ENCODE results near the gene VAPB.

VAPB gene

DNA sequence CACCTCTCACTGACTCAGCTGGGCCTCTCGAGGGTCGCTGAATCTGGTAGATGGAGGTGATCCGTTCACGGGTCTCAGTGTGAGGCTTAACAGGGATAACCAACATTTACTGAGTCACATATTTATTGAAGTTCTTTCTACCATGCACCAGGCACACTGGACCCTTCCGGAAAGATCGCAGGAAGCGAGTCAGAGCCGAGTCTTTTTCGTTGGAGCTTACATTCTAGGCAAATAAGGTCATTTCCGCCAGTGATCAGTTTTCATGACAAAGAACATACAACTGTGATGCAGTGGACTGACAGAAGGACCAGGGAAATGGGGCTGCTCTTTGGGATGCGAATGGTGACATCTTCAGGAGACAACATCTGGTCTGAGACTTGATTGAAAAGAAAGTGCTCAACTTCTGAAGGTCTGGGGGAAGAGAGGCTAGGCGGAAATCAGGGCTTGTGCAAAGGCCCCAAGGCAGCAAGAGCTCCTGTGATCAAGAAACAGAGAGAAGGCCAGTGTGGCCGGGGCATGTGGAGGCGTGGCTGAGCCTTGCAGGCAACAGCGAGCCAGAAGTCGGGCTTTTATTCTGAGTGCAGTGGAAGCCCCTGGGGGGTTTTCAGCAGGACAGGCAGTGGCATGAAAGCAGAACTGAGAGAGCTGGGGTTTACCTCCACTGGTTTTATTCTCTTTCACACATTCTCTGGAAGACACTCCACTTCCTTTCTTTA lies 69.5 kb downstream of the VAPB start:
- Histone ChIP-seq H3K9me3 (ENCODE audit: control insufficient read depth, insufficient read depth, low read length) (no peaks in the 10 kb centered on the region), H3K27ac (ENCODE audit: low read length) (no peak overlapping the region), H3K4me3 (ENCODE audit: low read length) (no peak overlapping the region), H3K4me1 (ENCODE audit: control insufficient read depth, insufficient read depth, low read length) (no peaks in the 10 kb centered on the region), H3K36me3 (ENCODE audit: control insufficient read depth, insufficient read depth, low read length) (no peaks in the 10 kb centered on the region; the same call in 1 of the 2 replicates), H3K27me3 (ENCODE audit: control insufficient read depth, insufficient read depth, low read length) (no peaks in the 10 kb centered on the region)
- no CpG with 5 or more reads among the region's 16 CpGs for WGBS (ENCODE audit: insufficient coverage, insufficient read length)
- DNase-seq (ENCODE audit: low read depth, low spot score) = no peak

DNA sequence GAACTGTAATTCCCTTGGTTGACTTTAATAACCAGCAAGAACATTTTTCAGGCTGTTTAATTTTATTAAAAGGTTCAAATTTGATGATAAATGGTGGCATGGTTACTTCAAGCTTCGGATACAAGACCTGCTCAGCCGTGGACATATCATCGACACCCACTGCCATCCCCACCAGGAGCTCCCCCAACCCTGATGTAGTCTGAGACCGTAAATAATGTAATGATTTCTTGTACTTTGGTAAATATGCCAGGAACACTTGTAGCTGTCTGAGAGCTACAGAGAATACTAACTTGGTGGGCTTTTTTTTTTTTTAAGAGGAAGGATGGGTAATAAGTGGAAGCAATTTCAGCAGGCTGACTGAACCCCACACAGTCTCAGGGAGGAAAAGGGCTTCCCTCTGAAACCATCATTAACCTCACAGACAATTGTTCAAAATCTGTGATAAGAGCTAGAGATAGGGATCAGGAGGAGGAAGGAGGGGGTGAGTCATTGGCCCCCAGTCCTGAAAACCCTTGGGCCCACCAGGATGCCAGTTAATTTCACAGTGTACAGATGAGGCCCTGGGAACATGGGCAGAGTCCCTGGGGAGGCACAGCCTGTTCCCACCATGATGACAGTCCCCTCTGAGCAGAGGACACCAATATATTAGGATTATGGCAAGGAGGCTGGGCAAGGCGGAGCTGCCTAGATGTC lies 70.2 kb downstream of the VAPB start:
- Histone ChIP-seq H3K27me3 (ENCODE audit: control insufficient read depth, insufficient read depth, low read length) (no peaks in the 10 kb centered on the region), H3K9me3 (ENCODE audit: control insufficient read depth, insufficient read depth, low read length) (no peaks in the 10 kb centered on the region), H3K27ac (ENCODE audit: low read length) (no peak overlapping the region), H3K36me3 (ENCODE audit: control insufficient read depth, insufficient read depth, low read length) (no peaks in the 10 kb centered on the region; the same call in 1 of the 2 replicates), H3K4me1 (ENCODE audit: control insufficient read depth, insufficient read depth, low read length) (no peaks in the 10 kb centered on the region), H3K4me3 (ENCODE audit: low read length) (no peak overlapping the region)
- no CpG with 5 or more reads among the region's 5 CpGs for WGBS (ENCODE audit: insufficient coverage, insufficient read length)
- no peak for DNase-seq (ENCODE audit: low read depth, low spot score)

GRCh38 chr20:58461104-58461503 lies 72.1 kb downstream of the VAPB start:
- Histone ChIP-seq H3K27ac (ENCODE audit: low read length) (no peak overlapping the region), H3K4me1 (ENCODE audit: control insufficient read depth, insufficient read depth, low read length) (no peaks in the 10 kb centered on the region), H3K9me3 (ENCODE audit: control insufficient read depth, insufficient read depth, low read length) (no peaks in the 10 kb centered on the region), H3K36me3 (ENCODE audit: control insufficient read depth, insufficient read depth, low read length) (no peaks in the 10 kb centered on the region; the same call in 1 of the 2 replicates), H3K27me3 (ENCODE audit: control insufficient read depth, insufficient read depth, low read length) (no peaks in the 10 kb centered on the region), H3K4me3 (ENCODE audit: low read length) (no peak overlapping the region)
- no CpG with 5 or more reads among the region's 25 CpGs for WGBS (ENCODE audit: insufficient coverage, insufficient read length)
- no peak for DNase-seq (ENCODE audit: low read depth, low spot score)

GRCh38 chr20:58461899-58462298 lies 72.9 kb downstream of the VAPB start:
- no peak overlapping the region for H3K27ac ChIP-seq (ENCODE audit: low read length)
- DNase-seq (ENCODE audit: low read depth, low spot score) = no peak
- no peaks in the 10 kb centered on the region for H3K27me3 ChIP-seq (ENCODE audit: control insufficient read depth, insufficient read depth, low read length)
- no peaks in the 10 kb centered on the region for H3K4me1 ChIP-seq (ENCODE audit: control insufficient read depth, insufficient read depth, low read length)
- H3K4me3 ChIP-seq (ENCODE audit: low read length) = no peak overlapping the region
- H3K36me3 ChIP-seq (ENCODE audit: control insufficient read depth, insufficient read depth, low read length) = no peaks in the 10 kb centered on the region; the same call in 1 of the 2 replicates
- H3K9me3 ChIP-seq (ENCODE audit: control insufficient read depth, insufficient read depth, low read length) = no peaks in the 10 kb centered on the region
- WGBS (ENCODE audit: insufficient coverage, insufficient read length) = no CpG with 5 or more reads among the region's 6 CpGs

DNA sequence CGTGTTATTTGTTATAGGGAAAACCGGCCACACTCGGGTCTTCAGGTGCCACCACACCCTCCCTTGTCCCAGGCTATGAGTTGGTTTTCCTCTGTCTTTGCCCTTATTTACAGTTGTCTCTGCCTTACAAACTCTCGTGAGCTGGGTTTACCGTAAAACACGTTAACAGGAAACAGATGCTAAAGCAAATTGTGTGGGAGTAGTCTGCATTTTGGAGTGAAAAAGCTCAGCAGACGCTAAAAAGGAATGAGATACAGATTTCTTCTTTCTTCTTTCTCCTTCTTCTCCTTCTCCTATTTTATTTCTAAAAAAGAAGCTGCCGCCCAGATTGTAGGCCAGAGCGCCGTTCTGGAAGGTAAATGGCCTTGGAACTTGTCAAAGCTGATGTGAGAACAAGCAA lies 74.2 kb downstream of the VAPB start:
- Histone ChIP-seq H3K27ac (ENCODE audit: low read length) (no peak overlapping the region), H3K36me3 (ENCODE audit: control insufficient read depth, insufficient read depth, low read length) (no peaks in the 10 kb centered on the region; the same call in 1 of the 2 replicates), H3K4me1 (ENCODE audit: control insufficient read depth, insufficient read depth, low read length) (no peaks in the 10 kb centered on the region), H3K4me3 (ENCODE audit: low read length) (no peak overlapping the region), H3K9me3 (ENCODE audit: control insufficient read depth, insufficient read depth, low read length) (no peaks in the 10 kb centered on the region), H3K27me3 (ENCODE audit: control insufficient read depth, insufficient read depth, low read length) (no peaks in the 10 kb centered on the region)
- DNase-seq (ENCODE audit: low read depth, low spot score) = no peak
- WGBS (ENCODE audit: insufficient coverage, insufficient read length) = no CpG with 5 or more reads among the region's 10 CpGs

GRCh38 chr20:58464838-58465237 lies 75.8 kb downstream of the VAPB start:
- Histone ChIP-seq H3K4me1 (ENCODE audit: control insufficient read depth, insufficient read depth, low read length) (no peaks in the 10 kb centered on the region), H3K36me3 (ENCODE audit: control insufficient read depth, insufficient read depth, low read length) (no peaks in the 10 kb centered on the region; the same call in 1 of the 2 replicates), H3K27ac (ENCODE audit: low read length) (no peak overlapping the region), H3K9me3 (ENCODE audit: control insufficient read depth, insufficient read depth, low read length) (no peaks in the 10 kb centered on the region), H3K4me3 (ENCODE audit: low read length) (no peak overlapping the region), H3K27me3 (ENCODE audit: control insufficient read depth, insufficient read depth, low read length) (no peaks in the 10 kb centered on the region)
- DNase-seq (ENCODE audit: low read depth, low spot score) = no peak
- no CpG with 5 or more reads among the region's 8 CpGs for WGBS (ENCODE audit: insufficient coverage, insufficient read length)

- no peak overlapping the region for H3K27ac ChIP-seq (ENCODE audit: low read length)
- H3K36me3 ChIP-seq (ENCODE audit: control insufficient read depth, insufficient read depth, low read length) = no peaks in the 10 kb centered on the region; the same call in 1 of the 2 replicates
- H3K4me3 ChIP-seq (ENCODE audit: low read length) = no peak overlapping the region
- no peak for DNase-seq (ENCODE audit: low read depth, low spot score)
- H3K4me1 ChIP-seq (ENCODE audit: control insufficient read depth, insufficient read depth, low read length) = no peaks in the 10 kb centered on the region
- H3K9me3 ChIP-seq (ENCODE audit: control insufficient read depth, insufficient read depth, low read length) = no peaks in the 10 kb centered on the region
- WGBS (ENCODE audit: insufficient coverage, insufficient read length) = no CpG with 5 or more reads among the region's 27 CpGs
- H3K27me3 ChIP-seq (ENCODE audit: control insufficient read depth, insufficient read depth, low read length) = no peaks in the 10 kb centered on the region
Measured at GRCh38 chr20:58466095-58466708, 77.2 kb downstream of the VAPB start.

- Histone ChIP-seq H3K4me1 (ENCODE audit: control insufficient read depth, insufficient read depth, low read length) (no peaks in the 10 kb centered on the region), H3K4me3 (ENCODE audit: low read length) (no peak overlapping the region), H3K36me3 (ENCODE audit: control insufficient read depth, insufficient read depth, low read length) (no peaks in the 10 kb centered on the region), H3K9me3 (ENCODE audit: control insufficient read depth, insufficient read depth, low read length) (no peaks in the 10 kb centered on the region), H3K27me3 (ENCODE audit: control insufficient read depth, insufficient read depth, low read length) (no peaks in the 10 kb centered on the region), H3K27ac (ENCODE audit: low read length) (no peak overlapping the region)
- no peak for DNase-seq (ENCODE audit: low read depth, low spot score)
- no CpG with 5 or more reads among the region's 68 CpGs for WGBS (ENCODE audit: insufficient coverage, insufficient read length)
Measured at GRCh38 chr20:58466729-58467571, 77.9 kb downstream of the VAPB start.

- no peaks in the 10 kb centered on the region for H3K4me1 ChIP-seq (ENCODE audit: control insufficient read depth, insufficient read depth, low read length)
- H3K9me3 ChIP-seq (ENCODE audit: control insufficient read depth, insufficient read depth, low read length) = no peaks in the 10 kb centered on the region
- H3K27me3 ChIP-seq (ENCODE audit: control insufficient read depth, insufficient read depth, low read length) = no peaks in the 10 kb centered on the region
- no peaks in the 10 kb centered on the region for H3K36me3 ChIP-seq (ENCODE audit: control insufficient read depth, insufficient read depth, low read length)
- no peak for DNase-seq (ENCODE audit: low read depth, low spot score)
- WGBS (ENCODE audit: insufficient coverage, insufficient read length) = no CpG with 5 or more reads among the region's 28 CpGs
- H3K4me3 ChIP-seq (ENCODE audit: low read length) = no peak overlapping the region
- no peak overlapping the region for H3K27ac ChIP-seq (ENCODE audit: low read length)
Measured at GRCh38 chr20:58467572-58468527, 78.8 kb downstream of the VAPB start.

Measured in iPS DF 6.9 (cell line).